Epithelial cell of proximal tubule (primary cell): ENCODE measurements around the gene KIAA1217. TPM values are rescaled to one million over a fixed set of nuclear protein-coding genes. Genes with fewer than 3 reads are reported as not detected.

Experiments used
- DNase-seq: peaks from one replicate; pipeline ENCODE4 v3.0.0-alpha.2; 2011; ENCODE audit warnings: low read depth
- H3K4me3 ChIP-seq: 2 replicates; pipeline ENCODE4 v1.5.1; 2011; ENCODE audit warnings: low read depth, mild to moderate bottlenecking, low read length
- total RNA-seq: library from RNA; depleted of rRNA; stranded (reverse); fragments of >200 nt; gene quantifications from 2 replicates; pipeline ENCODE4 v1.2.3, GENCODE V29; 2015
- TF ChIP-seq, protein P1 (sequence below): conservative IDR thresholded peaks from 2 replicates; pipeline ENCODE4 v1.5.1; 2012; ENCODE audit warnings: low read depth, mild to moderate bottlenecking, low read length

KIAA1217 gene
- total RNA-seq, 1 donor from 2014 or later: 20.2 TPM

DNA sequence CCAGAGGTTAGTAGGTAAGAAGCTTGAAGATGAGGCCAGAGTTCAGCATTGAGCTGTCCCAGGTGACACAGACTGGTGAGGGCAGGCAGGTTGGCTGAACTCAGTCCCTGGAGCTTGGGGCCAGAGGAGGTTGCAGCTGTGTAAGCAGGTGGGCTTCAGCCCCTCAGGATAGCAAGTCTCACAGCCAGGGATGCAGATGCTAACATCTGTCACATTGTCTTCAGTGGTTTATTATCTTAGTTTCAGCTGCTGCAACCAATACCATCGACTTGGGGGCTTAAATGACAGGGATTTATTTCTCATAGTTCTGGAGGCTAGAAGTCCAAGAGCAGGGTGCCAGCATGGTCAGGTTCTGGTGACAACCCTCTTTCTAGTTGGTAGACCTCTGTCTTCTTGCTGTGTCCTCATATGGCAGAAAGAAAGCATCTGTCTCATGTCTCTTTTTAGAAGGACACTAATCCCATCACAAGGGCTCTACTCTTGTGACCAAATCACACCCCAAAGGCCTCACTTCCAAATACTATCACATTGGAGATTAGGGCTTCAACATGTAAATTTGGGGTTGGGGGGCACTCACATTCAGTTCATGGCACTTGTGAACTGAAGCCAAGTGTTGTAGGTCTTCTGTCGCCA lies 146.2 kb downstream of the KIAA1217 start:
- TF ChIP-seq, protein P1, sequence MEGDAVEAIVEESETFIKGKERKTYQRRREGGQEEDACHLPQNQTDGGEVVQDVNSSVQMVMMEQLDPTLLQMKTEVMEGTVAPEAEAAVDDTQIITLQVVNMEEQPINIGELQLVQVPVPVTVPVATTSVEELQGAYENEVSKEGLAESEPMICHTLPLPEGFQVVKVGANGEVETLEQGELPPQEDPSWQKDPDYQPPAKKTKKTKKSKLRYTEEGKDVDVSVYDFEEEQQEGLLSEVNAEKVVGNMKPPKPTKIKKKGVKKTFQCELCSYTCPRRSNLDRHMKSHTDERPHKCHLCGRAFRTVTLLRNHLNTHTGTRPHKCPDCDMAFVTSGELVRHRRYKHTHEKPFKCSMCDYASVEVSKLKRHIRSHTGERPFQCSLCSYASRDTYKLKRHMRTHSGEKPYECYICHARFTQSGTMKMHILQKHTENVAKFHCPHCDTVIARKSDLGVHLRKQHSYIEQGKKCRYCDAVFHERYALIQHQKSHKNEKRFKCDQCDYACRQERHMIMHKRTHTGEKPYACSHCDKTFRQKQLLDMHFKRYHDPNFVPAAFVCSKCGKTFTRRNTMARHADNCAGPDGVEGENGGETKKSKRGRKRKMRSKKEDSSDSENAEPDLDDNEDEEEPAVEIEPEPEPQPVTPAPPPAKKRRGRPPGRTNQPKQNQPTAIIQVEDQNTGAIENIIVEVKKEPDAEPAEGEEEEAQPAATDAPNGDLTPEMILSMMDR: no peak
- no peak for DNase-seq
- H3K4me3 ChIP-seq: no peak overlapping the region

DNA sequence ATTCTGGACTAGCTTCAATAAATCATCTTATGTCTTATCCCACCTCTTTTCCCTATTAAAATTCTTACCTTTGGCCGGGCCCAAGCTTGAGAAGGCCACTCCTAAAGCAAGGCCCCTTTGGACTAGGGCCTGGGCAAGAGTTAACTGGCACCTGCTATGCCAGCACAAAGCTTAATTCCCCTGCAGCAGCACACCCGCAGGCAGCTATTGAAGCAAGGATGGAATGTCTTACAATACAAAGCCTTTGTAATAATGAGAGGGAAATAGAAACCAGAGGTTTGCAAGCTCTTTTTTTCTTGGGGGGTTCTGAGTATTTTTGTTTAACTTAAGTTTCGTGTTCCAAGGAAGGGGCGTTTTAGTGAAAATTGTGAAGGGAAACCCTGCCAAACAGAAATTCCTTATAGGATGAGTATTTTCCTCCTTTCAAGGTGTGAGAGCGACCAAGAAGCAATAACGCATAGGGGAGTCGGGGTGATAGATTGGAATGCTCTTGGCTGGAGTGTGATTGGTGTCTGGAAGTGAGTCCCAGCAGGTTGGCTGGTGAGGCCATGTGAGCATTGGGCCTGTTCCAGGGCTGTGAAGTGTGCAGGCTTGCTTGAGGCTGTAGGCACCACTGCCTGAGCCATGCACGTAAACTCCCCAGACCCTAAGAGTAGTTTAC lies 148.5 kb downstream of the KIAA1217 start:
- TF ChIP-seq, protein P1: no peak
- H3K4me3 ChIP-seq: no peak overlapping the region
- DNase-seq: no peak

DNA sequence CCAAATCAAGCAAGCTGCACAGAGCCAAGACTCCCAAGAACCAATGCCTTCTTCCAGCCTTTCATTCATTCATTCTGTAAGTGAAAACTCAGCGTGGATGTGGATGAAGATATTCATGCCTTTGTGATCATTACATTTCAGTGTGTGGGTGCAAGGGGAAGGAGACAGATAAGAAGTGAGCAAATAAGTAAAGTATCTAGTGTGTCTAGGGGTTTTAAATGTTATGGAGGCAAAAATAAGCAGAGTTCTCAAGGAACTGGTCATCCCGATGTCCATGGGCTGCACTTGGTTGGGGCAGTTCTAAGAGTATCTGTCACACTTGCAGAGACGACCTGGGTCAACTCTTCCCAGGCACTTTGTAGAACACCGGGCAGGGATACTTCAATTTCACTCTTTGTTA lies 149.1 kb downstream of the KIAA1217 start:
- H3K4me3 ChIP-seq: no peak overlapping the region
- no peak for DNase-seq
- TF ChIP-seq, protein P1: no peak

DNA sequence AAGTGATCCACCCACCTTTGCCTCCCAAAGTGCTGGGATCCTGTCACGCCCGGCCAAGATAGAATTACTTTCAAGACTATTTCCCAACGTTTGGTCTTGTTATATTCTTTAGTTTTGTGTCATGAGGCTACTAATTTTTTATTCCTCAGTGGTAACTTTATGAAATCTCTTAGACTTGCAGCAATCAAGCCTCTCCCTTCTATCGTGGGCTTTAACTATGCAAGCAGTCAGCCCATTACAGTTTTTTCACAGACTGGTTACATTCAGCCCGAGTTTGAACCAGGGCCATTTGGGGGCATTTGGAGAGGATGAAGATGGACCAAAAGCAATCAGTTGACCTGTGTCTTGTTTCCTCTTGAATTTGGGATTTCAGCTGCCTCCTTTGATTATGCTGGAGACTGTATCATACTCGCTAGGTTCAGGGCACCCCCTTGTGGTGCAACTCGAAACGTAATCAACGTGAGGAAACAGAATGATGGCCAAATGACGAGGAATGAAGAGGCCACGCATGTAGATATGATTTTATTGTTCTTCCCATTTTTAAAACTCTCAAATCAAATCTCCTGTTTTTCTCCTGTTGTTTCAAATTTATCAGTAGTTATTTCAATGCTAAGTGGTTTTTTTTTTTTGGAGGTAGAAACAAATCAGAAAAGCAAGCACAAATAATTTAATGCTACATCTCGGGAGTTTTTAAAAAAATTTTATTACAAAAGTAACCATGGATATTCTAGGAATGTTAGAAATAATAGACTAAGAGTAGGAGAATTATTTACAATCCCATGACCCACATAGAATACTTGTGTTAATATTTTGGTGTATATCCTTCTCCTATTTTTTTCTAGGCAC lies 151.6 kb downstream of the KIAA1217 start:
- TF ChIP-seq, protein P1: peak; percentile 92
- DNase-seq: no peak
- H3K4me3 ChIP-seq: no peak overlapping the region

DNA sequence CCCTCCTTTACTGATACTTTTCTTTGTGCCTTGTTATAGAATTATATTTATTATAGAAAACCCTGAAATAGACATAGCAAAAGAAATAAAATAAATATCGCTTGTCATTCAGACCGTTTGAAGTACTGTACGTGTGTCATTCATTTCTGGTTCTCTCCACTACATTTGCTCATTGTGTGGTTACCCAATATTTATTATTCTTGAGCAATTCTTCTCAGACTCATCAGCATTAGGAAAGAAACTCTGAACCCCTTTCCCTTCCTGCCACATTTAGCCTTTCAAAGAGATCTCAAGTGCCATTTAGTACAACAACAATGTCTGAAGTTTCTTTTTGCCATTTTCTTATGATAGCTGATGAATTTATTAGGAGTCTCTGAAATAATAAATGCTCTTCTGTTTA lies 154.1 kb downstream of the KIAA1217 start:
- H3K4me3 ChIP-seq: no peak overlapping the region
- DNase-seq: no peak
- TF ChIP-seq, protein P1: no peak

DNA sequence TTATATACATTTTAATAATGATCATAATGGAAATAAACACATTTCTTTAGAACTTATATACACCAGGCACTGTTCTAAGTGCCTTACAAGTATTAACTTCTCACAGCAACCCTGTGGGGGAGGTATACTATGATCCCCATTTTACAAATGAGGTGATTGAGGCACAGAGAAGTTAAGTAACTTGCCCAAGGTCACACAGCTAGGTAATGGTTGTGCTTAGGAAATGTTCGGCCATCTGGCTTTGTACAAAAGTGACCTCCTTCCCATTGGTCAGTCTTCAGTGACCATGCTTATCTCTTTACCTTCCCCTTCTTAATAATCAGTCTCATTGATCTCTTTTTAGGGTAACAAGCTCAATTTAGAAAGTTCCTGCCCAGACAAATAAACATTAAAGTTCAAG lies 158.8 kb downstream of the KIAA1217 start:
- DNase-seq: no peak
- TF ChIP-seq, protein P1: no peak
- no peak overlapping the region for H3K4me3 ChIP-seq
